ENCODE data around the gene QSOX2. TPM values are rescaled to one million over a fixed set of nuclear protein-coding genes. Genes with fewer than 3 reads are reported as not detected.

QSOX2 gene
- total RNA-seq, 2 donors from 2014 or later, result 8.8 to 22.7 TPM

DNA sequence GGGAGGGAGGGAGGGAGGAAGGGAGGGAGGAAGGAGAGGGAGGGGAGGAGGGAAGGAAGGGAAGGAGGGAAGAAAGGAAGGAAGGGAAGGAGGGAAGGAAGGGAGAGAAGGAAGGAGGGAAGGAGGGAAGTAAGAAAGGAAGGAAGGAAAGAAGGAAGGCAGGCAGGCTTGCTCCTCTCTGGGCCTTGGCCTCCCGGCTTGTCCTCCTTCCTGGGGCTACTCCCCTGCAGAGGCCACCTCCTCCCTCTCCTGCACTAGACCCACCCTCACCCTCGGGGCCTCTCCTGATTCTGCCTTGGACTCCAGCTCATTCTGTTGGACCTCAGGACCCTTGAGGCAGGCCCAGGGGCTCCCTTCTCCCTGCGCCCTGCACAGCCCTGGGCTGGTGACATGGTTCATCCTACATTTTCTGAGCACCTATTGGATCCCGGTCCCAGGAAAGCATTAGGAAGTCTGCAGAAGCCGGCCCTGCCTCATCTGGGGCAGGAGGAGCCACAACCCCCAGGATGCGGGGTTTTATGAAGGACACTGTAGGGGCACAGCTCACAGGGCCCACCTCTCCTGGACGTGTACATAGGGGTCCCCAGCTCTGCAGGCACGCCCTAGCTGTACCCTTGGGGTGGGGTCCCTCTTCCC lies 63.7 kb downstream of the QSOX2 start:
- TF ChIP-seq POLR2A (IDR thresholded peaks at IDR 0.05), result no peak
- TF ChIP-seq, protein P1, sequence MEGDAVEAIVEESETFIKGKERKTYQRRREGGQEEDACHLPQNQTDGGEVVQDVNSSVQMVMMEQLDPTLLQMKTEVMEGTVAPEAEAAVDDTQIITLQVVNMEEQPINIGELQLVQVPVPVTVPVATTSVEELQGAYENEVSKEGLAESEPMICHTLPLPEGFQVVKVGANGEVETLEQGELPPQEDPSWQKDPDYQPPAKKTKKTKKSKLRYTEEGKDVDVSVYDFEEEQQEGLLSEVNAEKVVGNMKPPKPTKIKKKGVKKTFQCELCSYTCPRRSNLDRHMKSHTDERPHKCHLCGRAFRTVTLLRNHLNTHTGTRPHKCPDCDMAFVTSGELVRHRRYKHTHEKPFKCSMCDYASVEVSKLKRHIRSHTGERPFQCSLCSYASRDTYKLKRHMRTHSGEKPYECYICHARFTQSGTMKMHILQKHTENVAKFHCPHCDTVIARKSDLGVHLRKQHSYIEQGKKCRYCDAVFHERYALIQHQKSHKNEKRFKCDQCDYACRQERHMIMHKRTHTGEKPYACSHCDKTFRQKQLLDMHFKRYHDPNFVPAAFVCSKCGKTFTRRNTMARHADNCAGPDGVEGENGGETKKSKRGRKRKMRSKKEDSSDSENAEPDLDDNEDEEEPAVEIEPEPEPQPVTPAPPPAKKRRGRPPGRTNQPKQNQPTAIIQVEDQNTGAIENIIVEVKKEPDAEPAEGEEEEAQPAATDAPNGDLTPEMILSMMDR (IDR thresholded peaks at IDR 0.05), result no peak
- Histone ChIP-seq H3K27ac (no peak overlapping the region), H3K9me3 (no peaks in the 10 kb centered on the region), H3K36me3 (replicated peaks in 1 of 2; ENCODE audit: insufficient read depth in 1 of 2, low read depth in 2 of 2) (no peaks in the 10 kb centered on the region), H3K27me3 (no peaks in the 10 kb centered on the region), H3K4me3 (no peak overlapping the region), H3K4me1 (no peaks in the 10 kb centered on the region)
- DNase-seq (no peak), ATAC-seq (no peak)
- intact Hi-C loops (cut with DNase I), result no loop called here
- whole genome bisulfite sequencing, 2 donors, result 54 to 56% methylated on average over 7 to 8 of the region's 8 CpGs

- Histone ChIP-seq H3K4me3 (no peak overlapping the region), H3K4me1 (no peaks in the 10 kb centered on the region), H3K9me3 (no peaks in the 10 kb centered on the region), H3K27me3 (no peaks in the 10 kb centered on the region), H3K36me3 (replicated peaks in 1 of 2; ENCODE audit: insufficient read depth in 1 of 2, low read depth in 2 of 2) (no peaks in the 10 kb centered on the region), H3K27ac (no peak overlapping the region)
- intact Hi-C loops (cut with DNase I), result no loop called here
- WGBS, 2 donors, result 61 to 67% methylated on average over 7 to 11 of the region's 11 CpGs
- ATAC-seq, result no peak
- DNase-seq, result no peak
- TF ChIP-seq POLR2A (IDR thresholded peaks at IDR 0.05), result no peak
These were observed 65.0 kb downstream of the QSOX2 start for GRCh38 chr9:136180586-136180985.

DNA sequence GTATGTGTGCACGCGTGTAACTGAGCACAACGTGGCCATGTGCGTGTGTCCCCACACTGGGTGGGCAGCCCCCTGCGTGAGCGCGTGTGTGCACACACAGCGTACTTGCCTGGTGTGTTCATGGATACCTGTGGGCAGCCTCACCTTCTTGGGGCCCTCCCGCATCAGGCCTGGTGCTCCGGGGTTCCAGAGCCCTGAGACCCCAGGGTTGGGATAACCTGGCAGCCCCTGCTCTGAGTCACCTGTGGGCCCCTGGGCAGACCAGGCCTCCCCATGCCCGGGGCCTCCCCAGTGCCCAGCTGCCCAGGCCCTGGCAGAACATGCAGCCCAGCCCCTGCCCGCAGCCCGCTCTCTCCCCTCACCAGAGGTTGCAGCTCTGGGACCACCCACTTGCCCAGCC lies 65.9 kb downstream of the QSOX2 start:
- DNase-seq (no peak), ATAC-seq (no peak)
- intact Hi-C loops (cut with DNase I), result loop anchor here (5.0 kb wide), 1 partner anchor 98 kb away; no protein-coding TSS in a partner anchor
- H3K9me3 ChIP-seq, result no peaks in the 10 kb centered on the region
- no peak for TF ChIP-seq POLR2A (IDR thresholded peaks at IDR 0.05)
- TF ChIP-seq, protein P1 (IDR thresholded peaks at IDR 0.05), result no peak
- no peaks in the 10 kb centered on the region for H3K4me1 ChIP-seq
- 83 to 95% methylated on average over 4 to 13 of the region's 13 CpGs for WGBS, 2 donors
- no peaks in the 10 kb centered on the region for H3K36me3 ChIP-seq (replicated peaks in 1 of 2; ENCODE audit: insufficient read depth in 1 of 2, low read depth in 2 of 2)
- H3K27me3 ChIP-seq, result no peaks in the 10 kb centered on the region
- H3K27ac ChIP-seq, result no peak overlapping the region
- H3K4me3 ChIP-seq, result no peak overlapping the region

GRCh38 chr9:136179101-136179616 lies 66.5 kb downstream of the QSOX2 start:
- Histone ChIP-seq H3K36me3 (replicated peaks in 1 of 2; ENCODE audit: insufficient read depth in 1 of 2, low read depth in 2 of 2) (no peaks in the 10 kb centered on the region), H3K27me3 (no peaks in the 10 kb centered on the region), H3K4me1 (no peaks in the 10 kb centered on the region), H3K9me3 (no peaks in the 10 kb centered on the region), H3K27ac (no peak overlapping the region), H3K4me3 (no peak overlapping the region)
- TF ChIP-seq, protein P1 (IDR thresholded peaks at IDR 0.05), result no peak
- no peak for TF ChIP-seq POLR2A (IDR thresholded peaks at IDR 0.05)
- DNase-seq (no peak), ATAC-seq (no peak)
- 49 to 53% methylated on average over 10 to 12 of the region's 12 CpGs for WGBS, 2 donors
- intact Hi-C loops (cut with DNase I), result loop anchor here (5.0 kb wide), 1 partner anchor 98 kb away; no protein-coding TSS in a partner anchor

DNA sequence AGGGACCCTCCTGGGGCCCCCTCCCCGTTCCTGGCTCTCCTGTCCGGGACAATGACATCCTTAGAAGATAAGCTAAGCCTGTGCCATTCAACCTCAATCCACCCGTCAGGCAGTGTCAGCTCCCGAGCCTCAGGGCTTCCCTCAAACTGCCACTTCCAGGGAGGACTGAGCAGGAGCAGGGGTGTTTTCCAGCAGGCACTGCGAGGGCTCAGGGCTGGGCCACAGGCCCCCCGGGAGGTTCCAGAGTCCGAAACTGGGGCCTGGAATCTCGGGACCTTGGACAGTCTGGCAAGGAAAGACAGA lies 66.9 kb downstream of the QSOX2 start:
- TF ChIP-seq POLR2A (IDR thresholded peaks at IDR 0.05), result no peak
- TF ChIP-seq, protein P1 (IDR thresholded peaks at IDR 0.05), result no peak
- ATAC-seq (no peak), DNase-seq (no peak)
- H3K4me1 ChIP-seq, result no peaks in the 10 kb centered on the region
- H3K36me3 ChIP-seq (replicated peaks in 1 of 2; ENCODE audit: insufficient read depth in 1 of 2, low read depth in 2 of 2), result no peaks in the 10 kb centered on the region
- 12 to 33% methylated on average over 3 to 8 of the region's 8 CpGs for WGBS, 2 donors
- no peak overlapping the region for H3K4me3 ChIP-seq
- H3K27ac ChIP-seq, result no peak overlapping the region
- no peaks in the 10 kb centered on the region for H3K27me3 ChIP-seq
- H3K9me3 ChIP-seq, result no peaks in the 10 kb centered on the region
- intact Hi-C loops (cut with DNase I), result loop anchor here (5.0 kb wide), 1 partner anchor 99 kb away; no protein-coding TSS in a partner anchor

Data from body of pancreas (tissue), 4 donors.